Calu3 (cell line): ENCODE data around the gene MUSK. TPM values are rescaled to one million over a fixed set of nuclear protein-coding genes. Genes with fewer than 3 reads are reported as not detected.

ENCODE experiments used
- BruUV-seq: library from RNA; stranded (reverse); fragments of 400-500 nt; replicated peaks from 2 replicates; lab custom pipeline; 2021; lab: Mats Ljungman, UMichigan
- CTCF ChIA-PET: fragments of 300-600 bp; sonication (Branson Sonifier 250); formaldehyde crosslinking; loops from one replicate; lab custom pipeline; 2022; ENCODE audit warnings: antibody characterized with exemption; lab: Charles Lee
- DNase-seq: peaks from one replicate; pipeline ENCODE4 v3.0.0; 2022
- H3K27ac Mint-ChIP-seq: one replicate; pipeline ENCODE4 v1.8.0; 2022; ENCODE audit warnings: mixed read lengths; ENCODE audit not compliant: unreplicated experiment
- H3K27me3 Mint-ChIP-seq: one replicate; pipeline ENCODE4 v1.8.0; 2022; ENCODE audit warnings: mixed read lengths; ENCODE audit not compliant: unreplicated experiment
- H3K36me3 Mint-ChIP-seq: one replicate; pipeline ENCODE4 v1.8.0; 2022; ENCODE audit warnings: mild to moderate bottlenecking, moderate library complexity, mixed read lengths; ENCODE audit not compliant: insufficient read depth, unreplicated experiment
- H3K4me1 Mint-ChIP-seq: one replicate; pipeline ENCODE4 v1.8.0; 2022; ENCODE audit warnings: mild to moderate bottlenecking, low read depth, mixed read lengths; ENCODE audit not compliant: unreplicated experiment
- H3K4me3 Mint-ChIP-seq: one replicate; pipeline ENCODE4 v1.8.0; 2022; ENCODE audit warnings: mild to moderate bottlenecking, low read depth, moderate library complexity, mixed read lengths; ENCODE audit not compliant: unreplicated experiment
- H3K9me3 Mint-ChIP-seq: one replicate; pipeline ENCODE4 v1.8.0; 2022; ENCODE audit warnings: low read depth, mixed read lengths; ENCODE audit not compliant: unreplicated experiment
- CTCF ChIP-seq: fragments of 200-600 bp; IDR thresholded peaks from one replicate; pipeline ENCODE4 v1.8.0; 2022; ENCODE audit warnings: antibody characterized with exemption; ENCODE audit not compliant: unreplicated experiment
- intact Hi-C: fragments of 100-400 bp; cut with micrococcal nuclease; formaldehyde crosslinking; loops from one replicate; pipeline ENCODE4 v1.10.0; 2022; ENCODE audit not compliant: unreplicated experiment
- total RNA-seq: library from RNA; stranded (reverse); gene quantifications from 2 replicates; pipeline ENCODE4 v1.2.3, GENCODE V29; 2022

Gene MUSK
- total RNA-seq, 1 experiment from 2014 or later, result not detected

GRCh38 chr9:110777196-110777875 lies 108.7 kb downstream of the MUSK start:
- intact Hi-C loops, result no loop called here
- Mint-ChIP-seq H3K36me3 (no peaks in the 10 kb centered on the region), H3K27me3 (no peaks in the 10 kb centered on the region), H3K9me3 (no peaks in the 10 kb centered on the region), H3K4me3 (no peak overlapping the region), H3K27ac (no peak overlapping the region), H3K4me1 (peaks cover 10% of the 10 kb centered on the region)
- no TSS peak for BruUV-seq
- DNase-seq, result peak; percentile 4
- CTCF ChIA-PET, result no interaction called here
- no peak for TF ChIP-seq CTCF

GRCh38 chr9:110777876-110778215 lies 109.3 kb downstream of the MUSK start:
- DNase-seq, result no peak
- Mint-ChIP-seq H3K4me1 (peaks cover 10% of the 10 kb centered on the region), H3K27ac (no peak overlapping the region), H3K4me3 (no peak overlapping the region), H3K27me3 (no peaks in the 10 kb centered on the region), H3K36me3 (no peaks in the 10 kb centered on the region), H3K9me3 (no peaks in the 10 kb centered on the region)
- no peak for TF ChIP-seq CTCF
- CTCF ChIA-PET, result no interaction called here
- intact Hi-C loops, result no loop called here
- no TSS peak for BruUV-seq

GRCh38 chr9:110782701-110783100 lies 114.1 kb downstream of the MUSK start:
- intact Hi-C loops, result no loop called here
- Mint-ChIP-seq H3K27me3 (no peaks in the 10 kb centered on the region), H3K27ac (no peak overlapping the region), H3K9me3 (no peaks in the 10 kb centered on the region), H3K4me1 (peaks cover 9% of the 10 kb centered on the region), H3K4me3 (no peak overlapping the region), H3K36me3 (no peaks in the 10 kb centered on the region)
- BruUV-seq, result no TSS peak
- CTCF ChIA-PET, result no interaction called here
- TF ChIP-seq CTCF, result no peak
- DNase-seq, result no peak

- BruUV-seq, result no TSS peak
- H3K4me3 Mint-ChIP-seq, result no peak overlapping the region
- CTCF ChIA-PET, result no interaction called here
- H3K4me1 Mint-ChIP-seq, result no peaks in the 10 kb centered on the region
- intact Hi-C loops, result no loop called here
- no peaks in the 10 kb centered on the region for H3K36me3 Mint-ChIP-seq
- TF ChIP-seq CTCF, result no peak
- no peaks in the 10 kb centered on the region for H3K27me3 Mint-ChIP-seq
- no peaks in the 10 kb centered on the region for H3K9me3 Mint-ChIP-seq
- no peak overlapping the region for H3K27ac Mint-ChIP-seq
- DNase-seq, result no peak
Observed at GRCh38 chr9:110784309-110784708, 115.7 kb downstream of the MUSK start.
